ENCODE measurements around the gene GAS6.
"Not testable (repeated sequence)": the region's sequence is repeated elsewhere in the genome, so short reads cannot be mapped to it uniquely, and the experiment has no call there.

The GAS6 gene

GRCh38 chr13:113874579-113875428 lies 10.9 kb upstream of the GAS6 start:
- DNase-seq (ENCODE audit: extremely low spot score), result no peak
- no peak for TF ChIP-seq CTCF (IDR thresholded peaks at IDR 0.05; ENCODE audit: control extremely low read depth, extremely low read depth, low read depth, missing control alignments)
- ChIA-PET POLR2A (no interaction called here), CTCF (interaction anchor here (1.3 to 1.5 kb wide), 2 partner anchors 9 to 59 kb away, joined by 3 to 5 read pairs; no protein-coding TSS in a partner anchor)

- CTCF ChIA-PET, result no interaction called here
These were observed 10.3 kb upstream of the GAS6 start for GRCh38 chr13:113874177-113874576.

GRCh38 chr13:113869263-113869662 lies 5.4 kb upstream of the GAS6 start:
- no peak for TF ChIP-seq CTCF (IDR thresholded peaks at IDR 0.05; ENCODE audit: control extremely low read depth, extremely low read depth, low read depth, missing control alignments)
- CTCF ChIA-PET, result interaction anchor here (1.4 kb wide), 1 partner anchor 10 kb away, joined by 3 read pairs; no protein-coding TSS in a partner anchor
- POLR2A ChIA-PET, result no interaction called here
- DNase-seq (ENCODE audit: extremely low spot score), result no peak

More at GRCh38 chr13:113874177-113874576, 10.3 kb upstream of the GAS6 start:
- no peak for TF ChIP-seq CTCF (IDR thresholded peaks at IDR 0.05; ENCODE audit: control extremely low read depth, extremely low read depth, low read depth, missing control alignments)
- DNase-seq (ENCODE audit: extremely low spot score), result no peak
- POLR2A ChIA-PET, result no interaction called here

- DNase-seq (ENCODE audit: extremely low spot score); POLR2A ChIA-PET: not testable (repeated sequence)
- CTCF ChIA-PET, result interaction anchor here (1.2 kb wide), 1 partner anchor 11 kb away, joined by 3 read pairs; no protein-coding TSS in a partner anchor
These were observed 4.0 kb upstream of the GAS6 start for GRCh38 chr13:113867913-113868312.

- DNase-seq (ENCODE audit: extremely low spot score), result no peak
- POLR2A ChIA-PET, result no interaction called here
- no peak for TF ChIP-seq CTCF (IDR thresholded peaks at IDR 0.05; ENCODE audit: control extremely low read depth, extremely low read depth, low read depth, missing control alignments)
- CTCF ChIA-PET, result interaction anchor here (1.0 kb wide), 1 partner anchor 10 kb away, joined by 3 read pairs; no protein-coding TSS in a partner anchor
These were observed 1.6 kb upstream of the GAS6 start for GRCh38 chr13:113865427-113865826.

GRCh38 chr13:113864273-113864890 lies 506 bp upstream of the GAS6 start:
- no peak for TF ChIP-seq CTCF (IDR thresholded peaks at IDR 0.05; ENCODE audit: control extremely low read depth, extremely low read depth, low read depth, missing control alignments)
- CTCF ChIA-PET, result no interaction called here
- POLR2A ChIA-PET, result no interaction called here
- DNase-seq (ENCODE audit: extremely low spot score), result no peak
